Ectodermal cell (in vitro differentiated cells): ENCODE results near the gene TCF23.

Experiments used
- H3K27ac ChIP-seq: 2 replicates; pipeline ENCODE4 v1.7.0; 2013; ENCODE audit warnings: mild to moderate bottlenecking, low read depth, low read length; ENCODE audit not compliant: insufficient read depth, poor library complexity, severe bottlenecking
- H3K27me3 ChIP-seq: 2 replicates; pipeline ENCODE4 v1.7.0; 2013; ENCODE audit warnings: mild to moderate bottlenecking, low read length; ENCODE audit not compliant: insufficient read depth, control insufficient read depth, poor library complexity, severe bottlenecking
- H3K36me3 ChIP-seq: one replicate; pipeline ENCODE4 v1.7.0; 2013; ENCODE audit warnings: low read length; ENCODE audit not compliant: control insufficient read depth, insufficient read depth
- H3K4me1 ChIP-seq: one replicate; pipeline ENCODE4 v1.7.0; 2013; ENCODE audit warnings: low read length; ENCODE audit not compliant: control insufficient read depth, insufficient read depth
- H3K4me3 ChIP-seq: 2 replicates; pipeline ENCODE4 v1.7.0; 2013; ENCODE audit warnings: low read depth, low read length, control low read depth; ENCODE audit not compliant: insufficient read depth
- H3K9me3 ChIP-seq: 2 replicates; pipeline ENCODE4 v1.7.0; 2013; ENCODE audit warnings: mild to moderate bottlenecking, low read length, moderate library complexity; ENCODE audit not compliant: control insufficient read depth
- WGBS, 2 experiments: methylation state at CpG; one replicate each; pipeline ENCODE4 v1.1.7; 2013; ENCODE audit warnings: missing lambda C conversion rate in 2 of 2; 5-methylcytosine and 5-hydroxymethylcytosine counted together

Gene TCF23

GRCh38 chr2:27155069-27155520, 6.3 kb downstream of the TCF23 start:
- Histone ChIP-seq H3K27me3 (no peaks in the 10 kb centered on the region), H3K4me3 (no peak overlapping the region), H3K27ac (no peak overlapping the region), H3K36me3 (no peaks in the 10 kb centered on the region), H3K4me1 (no peaks in the 10 kb centered on the region), H3K9me3 (no peaks in the 10 kb centered on the region)
- WGBS, 2 experiments: 77 to 83% methylated on average over 9 of the region's 9 CpGs

- H3K27me3 ChIP-seq: no peaks in the 10 kb centered on the region
- H3K9me3 ChIP-seq: no peaks in the 10 kb centered on the region
- no peak overlapping the region for H3K4me3 ChIP-seq
- WGBS, 2 experiments: 92 to 93% methylated on average over 6 of the region's 6 CpGs
- no peaks in the 10 kb centered on the region for H3K4me1 ChIP-seq
- H3K36me3 ChIP-seq: no peaks in the 10 kb centered on the region
- H3K27ac ChIP-seq: no peak overlapping the region
Observed at GRCh38 chr2:27158468-27158867, 9.7 kb downstream of the TCF23 start.

DNA sequence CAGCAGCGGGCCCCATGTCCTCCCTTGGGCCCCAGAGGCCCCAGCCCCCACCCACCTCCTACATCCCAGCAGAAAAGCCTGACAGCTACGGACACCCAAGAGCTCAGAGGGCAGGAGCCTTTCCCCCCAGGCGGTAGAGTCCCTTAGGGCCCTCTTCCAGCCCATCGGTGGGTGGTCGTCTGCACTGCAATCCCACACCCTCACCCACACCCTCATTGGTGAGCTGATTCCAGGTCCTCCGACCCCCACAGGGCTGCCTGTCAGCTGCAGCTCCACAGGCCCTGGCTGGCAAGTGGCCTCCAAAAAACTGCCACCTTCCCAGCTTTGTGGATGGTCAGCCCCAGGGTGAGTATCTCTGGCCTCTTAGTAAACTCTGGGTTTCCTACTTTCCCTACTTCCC, 10.5 kb downstream of the TCF23 start:
- no peaks in the 10 kb centered on the region for H3K9me3 ChIP-seq
- H3K4me1 ChIP-seq: no peaks in the 10 kb centered on the region
- no peaks in the 10 kb centered on the region for H3K36me3 ChIP-seq
- WGBS, 2 experiments: 83 to 91% methylated on average over 6 of the region's 6 CpGs
- no peak overlapping the region for H3K27ac ChIP-seq
- H3K4me3 ChIP-seq: no peak overlapping the region
- H3K27me3 ChIP-seq: no peaks in the 10 kb centered on the region

DNA sequence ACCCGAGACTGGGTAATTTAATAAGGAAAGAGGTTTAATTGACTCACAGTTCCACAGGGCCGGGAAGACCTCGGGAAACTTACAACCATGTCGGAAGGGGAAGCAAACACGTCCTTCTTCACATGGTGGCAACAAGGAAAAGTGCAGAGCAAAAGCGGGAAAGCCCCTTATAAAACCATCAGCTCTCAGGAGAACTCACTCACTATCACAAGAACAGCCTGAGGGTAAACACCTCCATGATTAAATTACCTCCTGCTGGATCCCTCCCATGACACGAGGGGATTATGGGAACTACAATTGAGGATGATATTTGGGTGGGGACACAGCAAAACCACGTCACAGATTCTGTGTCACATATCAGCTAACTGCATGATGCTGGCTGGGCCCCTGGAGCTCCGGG, 11.4 kb downstream of the TCF23 start:
- H3K27ac ChIP-seq: no peak overlapping the region
- 86 to 93% methylated on average over 9 of the region's 9 CpGs for WGBS, 2 experiments
- no peaks in the 10 kb centered on the region for H3K36me3 ChIP-seq
- no peak overlapping the region for H3K4me3 ChIP-seq
- H3K27me3 ChIP-seq: no peaks in the 10 kb centered on the region
- no peaks in the 10 kb centered on the region for H3K9me3 ChIP-seq
- H3K4me1 ChIP-seq: no peaks in the 10 kb centered on the region

DNA sequence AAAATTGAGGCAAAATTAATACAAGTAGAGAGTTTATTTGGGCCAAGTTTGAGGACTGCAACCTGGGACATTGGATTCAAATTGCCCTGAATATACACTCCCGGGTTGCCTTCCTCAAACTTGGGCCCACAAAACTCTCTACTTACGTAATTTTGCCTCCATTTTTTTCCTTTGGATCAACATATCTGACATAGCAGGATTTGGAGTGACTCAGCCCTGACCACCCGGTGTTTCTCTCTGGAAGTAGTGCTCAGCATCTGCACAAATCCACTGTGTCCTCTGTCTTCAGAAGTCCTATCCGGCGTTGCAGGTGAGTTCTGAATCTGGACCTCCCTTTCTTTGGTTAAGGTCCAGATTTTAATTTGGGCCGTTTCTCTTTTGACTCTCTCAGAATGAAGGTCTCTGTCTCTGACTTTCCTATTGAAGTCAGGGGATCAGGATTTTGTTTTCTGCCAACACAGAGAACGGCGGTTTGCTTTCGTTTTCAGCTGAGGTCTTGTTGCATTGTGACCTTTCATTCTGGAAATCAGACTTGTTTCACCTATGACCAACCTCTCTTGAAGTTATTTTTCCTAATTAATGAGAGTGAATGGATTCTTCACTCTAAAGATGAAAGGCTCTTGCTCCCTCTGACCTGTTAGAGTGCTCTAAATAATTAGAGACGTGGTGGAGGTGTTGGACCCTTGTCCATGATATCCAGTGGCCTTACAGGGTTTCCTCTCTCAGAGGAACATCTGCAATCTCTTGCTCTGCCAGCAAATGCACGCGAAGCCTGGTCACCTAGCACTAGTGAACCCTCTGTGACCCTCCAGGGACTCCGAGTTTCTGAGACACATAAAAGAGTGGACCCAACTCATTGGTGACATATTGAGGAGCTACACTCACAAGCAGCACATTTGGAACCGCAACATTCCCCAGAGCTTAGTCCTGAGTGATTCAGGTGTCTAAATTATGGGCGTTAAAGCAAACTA, 13.6 kb downstream of the TCF23 start:
- H3K4me3 ChIP-seq: no peak overlapping the region
- H3K36me3 ChIP-seq: no peaks in the 10 kb centered on the region
- 93 to 94% methylated on average over 15 of the region's 15 CpGs for WGBS, 2 experiments
- H3K9me3 ChIP-seq: no peaks in the 10 kb centered on the region
- H3K4me1 ChIP-seq: no peaks in the 10 kb centered on the region
- H3K27me3 ChIP-seq: no peaks in the 10 kb centered on the region
- no peak overlapping the region for H3K27ac ChIP-seq

- no peaks in the 10 kb centered on the region for H3K9me3 ChIP-seq
- H3K36me3 ChIP-seq: no peaks in the 10 kb centered on the region
- H3K27ac ChIP-seq: no peak overlapping the region
- H3K4me3 ChIP-seq: no peak overlapping the region
- peaks cover 3% of the 10 kb centered on the region for H3K27me3 ChIP-seq
- H3K4me1 ChIP-seq: no peaks in the 10 kb centered on the region
- WGBS, 2 experiments: 92% methylated on average over 8 of the region's 8 CpGs
Observed at GRCh38 chr2:27164960-27165763, 16.4 kb downstream of the TCF23 start.

GRCh38 chr2:27170581-27171337, 22.0 kb downstream of the TCF23 start:
- no peak overlapping the region for H3K4me3 ChIP-seq
- WGBS, 2 experiments: 86 to 89% methylated on average over 5 of the region's 6 CpGs
- no peak overlapping the region for H3K27ac ChIP-seq
- peaks cover 12% of the 10 kb centered on the region for H3K27me3 ChIP-seq
- H3K36me3 ChIP-seq: no peaks in the 10 kb centered on the region
- H3K4me1 ChIP-seq: no peaks in the 10 kb centered on the region
- H3K9me3 ChIP-seq: no peaks in the 10 kb centered on the region

GRCh38 chr2:27171351-27171848, 22.6 kb downstream of the TCF23 start:
- WGBS, 2 experiments: 91 to 93% methylated on average over 8 of the region's 8 CpGs

DNA sequence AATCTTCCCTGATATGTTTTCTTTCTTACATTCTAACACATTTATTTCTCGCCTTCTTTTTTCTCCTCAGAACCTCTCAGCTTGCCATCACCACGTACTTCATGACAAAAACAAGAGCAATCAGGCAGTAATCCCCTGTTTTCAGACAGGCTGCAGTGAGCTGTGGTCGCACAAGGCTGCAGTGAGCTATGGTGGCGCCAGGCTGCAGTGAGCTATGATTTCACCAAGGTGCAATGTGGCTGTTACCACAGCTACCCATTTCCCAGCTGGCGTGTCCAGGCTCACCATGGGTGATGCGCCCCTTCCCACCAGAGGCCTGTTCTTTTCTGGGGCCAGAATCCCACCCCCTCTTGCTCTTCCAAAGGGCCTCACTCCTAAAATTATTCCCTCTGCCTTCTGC, 25.8 kb downstream of the TCF23 start:
- Histone ChIP-seq H3K9me3 (no peaks in the 10 kb centered on the region), H3K4me3 (no peak overlapping the region), H3K36me3 (no peaks in the 10 kb centered on the region), H3K4me1 (no peaks in the 10 kb centered on the region), H3K27ac (no peak overlapping the region), H3K27me3 (peaks cover 12% of the 10 kb centered on the region)
- 74 to 77% methylated on average over 6 of the region's 6 CpGs for whole genome bisulfite sequencing, 2 experiments

More at GRCh38 chr2:27171351-27171848, 22.6 kb downstream of the TCF23 start:
- no peaks in the 10 kb centered on the region for H3K36me3 ChIP-seq
- no peak overlapping the region for H3K27ac ChIP-seq
- H3K4me3 ChIP-seq: no peak overlapping the region
- no peaks in the 10 kb centered on the region for H3K9me3 ChIP-seq
- no peaks in the 10 kb centered on the region for H3K4me1 ChIP-seq
- H3K27me3 ChIP-seq: peaks cover 12% of the 10 kb centered on the region
